HCT116 (cell line): ENCODE results near the gene CFAP97D1. TPM values are rescaled to one million over a fixed set of nuclear protein-coding genes. Genes with fewer than 3 reads are reported as not detected.

Experiments
- ATAC-seq: fragments of 200-7000 bp; cut with Tn5 transposase; 2 replicates; pipeline ENCODE4 v1.9.1; 2020; ENCODE audit warnings: mild to moderate bottlenecking, moderate library complexity
- BruUV-seq: library from RNA; stranded (reverse); fragments of 400-500 nt; replicated peaks from 2 replicates; lab custom pipeline; 2021; lab: Mats Ljungman, UMichigan
- CTCF ChIA-PET: fragments of 300-600 bp; sonication (Branson Sonifier 250); formaldehyde crosslinking; loops from one replicate; lab custom pipeline; 2021; ENCODE audit warnings: antibody characterized with exemption; lab: Charles Lee
- POLR2A ChIA-PET: fragments of 300-600, 350-600 bp; sonication (Branson Sonifier 250); formaldehyde crosslinking; loops from one replicate; lab custom pipeline; 2021; ENCODE audit warnings: antibody characterized with exemption; lab: Charles Lee
- RAD21 ChIA-PET, 2 experiments: fragments of 300-600 bp; sonication (Branson Sonifier 250); formaldehyde crosslinking; loops; one replicate each; lab custom pipeline; 2023; ENCODE audit warnings: low total read pairs in 2 of 2; ENCODE audit not compliant: uncharacterized antibody in 2 of 2, unreplicated experiment in 2 of 2, low non-redundant PET in 1 of 2; lab: Charles Lee
- DNase-seq: peaks from one replicate; pipeline ENCODE4 v3.0.0-alpha.2; 2010; ENCODE audit warnings: low read depth, low spot score
- H2AFZ ChIP-seq: fragments of 200-600 bp; shearing (Covaris generic), sonication (generic); 2 replicates; pipeline ENCODE4 v1.6.1; 2017; ENCODE audit warnings: low read depth, mixed run types, mixed read lengths, antibody characterized with exemption, low read length; ENCODE audit not compliant: poor library complexity, severe bottlenecking
- H3K27ac ChIP-seq: 2 replicates; pipeline ENCODE4 v1.5.1; 2012; ENCODE audit warnings: low read depth, low read length
- H3K27me3 ChIP-seq: fragments of 200-600 bp; sonication (generic); 2 replicates; pipeline ENCODE4 v1.6.1; 2016; ENCODE audit warnings: mixed run types, low read length, mixed read lengths; ENCODE audit not compliant: insufficient read depth
- H3K36me3 ChIP-seq, 2 experiments: fragments of 200-500 bp in 1 of 2; fragments of 200-600 bp in 1 of 2; sonication (Bioruptor generic) in 1 of 2; sonication (generic) in 1 of 2; 2 replicates each; pipeline versions ENCODE4 v1.5.1 to v1.6.1; 2014 to 2016; ENCODE audit warnings: low read length in 2 of 2, inconsistent platforms in 1 of 2, mixed read lengths in 1 of 2, mixed run types in 1 of 2; ENCODE audit not compliant: insufficient read depth in 2 of 2, control insufficient read depth in 1 of 2
- H3K4me1 ChIP-seq, 2 experiments: fragments of 200-600 bp in 1 of 2; sonication (generic) in 1 of 2; 2 replicates each; pipeline versions ENCODE4 v1.5.1 to v1.6.1; 2012 to 2017; ENCODE audit warnings: low read length in 2 of 2, inconsistent platforms in 1 of 2, mild to moderate bottlenecking in 1 of 2, mixed read lengths in 1 of 2, mixed run types in 1 of 2, moderate library complexity in 1 of 2; ENCODE audit not compliant: insufficient read depth in 2 of 2, control insufficient read depth in 1 of 2
- H3K4me2 ChIP-seq: fragments of 200-600 bp; sonication (generic); 2 replicates; pipeline ENCODE4 v1.6.1; 2017; ENCODE audit warnings: mixed run types, low read length, mixed read lengths
- H3K4me3 ChIP-seq, 2 experiments: fragments of 200-600 bp in 1 of 2; sonication (generic) in 1 of 2; replicated peaks in 1 of 2; 2 replicates each; pipeline ENCODE4 v1.5.1; 2011 to 2016; ENCODE audit warnings: low read length in 2 of 2, control low read depth in 1 of 2, low read depth in 1 of 2, mild to moderate bottlenecking in 1 of 2, mixed read lengths in 1 of 2, mixed run types in 1 of 2
- H3K79me2 ChIP-seq: fragments of 200-600 bp; sonication (generic); 2 replicates; pipeline ENCODE4 v1.6.1; 2017; ENCODE audit warnings: mild to moderate bottlenecking, mixed run types, low read length, moderate library complexity, mixed read lengths; ENCODE audit not compliant: insufficient read depth
- H3K9ac ChIP-seq: fragments of 200-600 bp; sonication (generic); 2 replicates; pipeline ENCODE4 v1.6.1; 2016; ENCODE audit warnings: low read length, mixed read lengths
- H3K9me2 ChIP-seq: fragments of 200-600 bp; sonication (generic), shearing (Covaris generic); 2 replicates; pipeline ENCODE4 v1.6.1; 2017; ENCODE audit warnings: mixed run types, mild to moderate bottlenecking, moderate library complexity; ENCODE audit not compliant: insufficient read depth
- H3K9me3 ChIP-seq, 2 experiments: fragments of 200-500 bp in 1 of 2; fragments of 200-600 bp in 1 of 2; sonication (Bioruptor generic) in 1 of 2; sonication (generic) in 1 of 2; 2 replicates each; pipeline ENCODE4 v1.6.1; 2014 to 2017; ENCODE audit warnings: low read length in 2 of 2, mixed read lengths in 2 of 2, inconsistent platforms in 1 of 2, low read depth in 1 of 2, mild to moderate bottlenecking in 1 of 2, mixed run types in 1 of 2, moderate library complexity in 1 of 2; ENCODE audit not compliant: control insufficient read depth in 1 of 2, insufficient read depth in 1 of 2
- H4K20me1 ChIP-seq: fragments of 200-600 bp; sonication (generic), shearing (Covaris generic); 2 replicates; pipeline ENCODE4 v1.6.1; 2017; ENCODE audit warnings: mixed run types, mild to moderate bottlenecking, moderate library complexity; ENCODE audit not compliant: insufficient read depth
- EGR1 ChIP-seq: IDR thresholded peaks from 2 replicates; pipeline ENCODE4 v1.6.1; 2012; ENCODE audit warnings: low read depth
- MAX ChIP-seq: IDR thresholded peaks from 2 replicates; pipeline ENCODE4 v1.6.1; 2012
- POLR2A ChIP-seq: IDR thresholded peaks from 2 replicates; pipeline ENCODE4 v1.7.0; 2011; ENCODE audit warnings: borderline replicate concordance; ENCODE audit not compliant: insufficient read depth, insufficient read length; ENCODE audit errors: extremely low read depth
- TCF7L2 ChIP-seq: IDR thresholded peaks from 2 replicates; pipeline ENCODE4 v1.7.0; 2011; ENCODE audit warnings: borderline replicate concordance, inconsistent platforms; ENCODE audit not compliant: insufficient read depth, insufficient read length; ENCODE audit errors: extremely low read depth
- YY1 ChIP-seq: IDR thresholded peaks from 2 replicates; pipeline ENCODE4 v1.6.1; 2011; ENCODE audit warnings: low read length, low read depth, moderate library complexity, mild to moderate bottlenecking; ENCODE audit not compliant: insufficient replicate concordance; ENCODE audit errors: extremely low read depth
- ZBTB33 ChIP-seq: IDR thresholded peaks from 2 replicates; pipeline ENCODE4 v1.6.1; 2011; ENCODE audit warnings: mild to moderate bottlenecking, low read length, moderate library complexity; ENCODE audit not compliant: insufficient replicate concordance; ENCODE audit errors: extremely low read depth
- intact Hi-C: fragments of 100-400 bp; cut with micrococcal nuclease; formaldehyde crosslinking; loops from 2 replicates; pipeline ENCODE4 v1.10.0; 2022
- total RNA-seq: library from RNA; stranded (reverse); gene quantifications from one replicate; pipeline ENCODE4 v1.2.1, GENCODE V29; 2021; ENCODE audit not compliant: unreplicated experiment

Gene CFAP97D1
- total RNA-seq, 1 experiment from 2014 or later: 0.15 TPM

GRCh38 chr17:43756201-43756600 lies 24.0 kb upstream of the CFAP97D1 start:
- Histone ChIP-seq H3K9ac (no peak overlapping the region), H3K9me3 (no peaks in the 10 kb centered on the region), H4K20me1 (no peaks in the 10 kb centered on the region)
- ATAC-seq: no peak
- TF ChIP-seq MAX: no peak
- no peak for TF ChIP-seq TCF7L2
- TF ChIP-seq EGR1: no peak
- TF ChIP-seq YY1: no peak
- TF ChIP-seq ZBTB33: no peak
- no peak for TF ChIP-seq POLR2A
- TF ChIP-seq, all 23 proteins: peak for 0
- RAD21 ChIA-PET: no interaction called here
- intact Hi-C loops: no loop called here
- Histone ChIP-seq H3K27ac (no peak overlapping the region), H3K4me2 (no peak overlapping the region), H3K27me3 (no peaks in the 10 kb centered on the region), H3K4me1 (peaks cover 0 to 16% of the 10 kb centered on the region in 2 experiments; a peak in 2 of 4 replicates), H3K9me2 (no peaks in the 10 kb centered on the region), H3K36me3 (no peaks in the 10 kb centered on the region), H3K4me3 (no peak overlapping the region), H2AFZ (no peak overlapping the region), H3K79me2 (no peaks in the 10 kb centered on the region)
- POLR2A ChIA-PET: no interaction called here
- no TSS peak for BruUV-seq
- DNase-seq: no peak
- CTCF ChIA-PET: interaction anchor here (1.5 kb wide), 1 partner anchor 179 kb away, joined by 4 read pairs; no protein-coding TSS in a partner anchor
